Astrocyte of the cerebellum (primary cell): Measurements from ENCODE around the gene CCM2.
"Not testable (repeated sequence)": the region's sequence is repeated elsewhere in the genome, so short reads cannot be mapped to it uniquely, and the experiment has no call there.

ENCODE experiments used
- DNase-seq: peaks from one replicate; pipeline ENCODE4 v3.0.0-alpha.2; 2011; ENCODE audit warnings: low read depth
- H3K4me3 ChIP-seq: 2 replicates; pipeline ENCODE4 v1.5.1; 2011; ENCODE audit warnings: mild to moderate bottlenecking, low read depth, low read length, moderate library complexity
- in situ Hi-C: cut with HindIII; loops from 2 replicates; pipeline ENCODE4 v1.10.0; 2017; ENCODE audit warnings: low sequenced_read_pairs
- TF ChIP-seq, protein P1 (sequence below): IDR thresholded peaks from 2 replicates; pipeline ENCODE4 v1.5.1; 2012; ENCODE audit warnings: low read length, low read depth, moderate library complexity, mild to moderate bottlenecking; ENCODE audit errors: missing control alignments

Gene CCM2

DNA sequence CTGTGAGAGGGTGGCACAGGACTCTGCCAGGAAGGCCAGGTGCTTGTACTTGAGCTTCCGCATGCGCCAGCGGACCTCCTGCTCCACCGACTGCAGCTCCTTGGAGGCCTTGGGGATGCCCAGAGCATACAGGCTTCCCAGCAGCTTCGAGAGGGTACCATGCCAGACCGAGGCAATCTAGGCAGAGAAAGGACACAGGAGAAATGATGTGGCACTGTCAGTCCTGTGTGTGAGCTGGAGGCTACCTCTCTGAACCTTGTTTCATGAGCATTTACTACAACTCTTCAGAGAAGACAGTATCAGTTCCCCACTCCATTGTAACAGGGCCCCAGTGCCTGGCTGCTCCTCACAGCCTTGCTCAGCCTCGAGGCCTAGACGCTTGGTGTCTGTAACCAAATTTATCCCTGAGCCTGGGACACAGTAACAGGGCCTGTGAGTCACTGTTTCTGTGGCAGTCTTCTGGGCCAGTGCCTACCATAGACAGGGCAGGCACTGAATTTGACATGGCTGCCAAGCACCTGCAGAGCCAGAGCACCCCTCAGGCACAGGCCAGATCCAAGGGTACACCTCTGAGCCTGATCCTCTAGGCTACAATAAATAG is 105.7 kb downstream of the CCM2 start:
- TF ChIP-seq, protein P1, sequence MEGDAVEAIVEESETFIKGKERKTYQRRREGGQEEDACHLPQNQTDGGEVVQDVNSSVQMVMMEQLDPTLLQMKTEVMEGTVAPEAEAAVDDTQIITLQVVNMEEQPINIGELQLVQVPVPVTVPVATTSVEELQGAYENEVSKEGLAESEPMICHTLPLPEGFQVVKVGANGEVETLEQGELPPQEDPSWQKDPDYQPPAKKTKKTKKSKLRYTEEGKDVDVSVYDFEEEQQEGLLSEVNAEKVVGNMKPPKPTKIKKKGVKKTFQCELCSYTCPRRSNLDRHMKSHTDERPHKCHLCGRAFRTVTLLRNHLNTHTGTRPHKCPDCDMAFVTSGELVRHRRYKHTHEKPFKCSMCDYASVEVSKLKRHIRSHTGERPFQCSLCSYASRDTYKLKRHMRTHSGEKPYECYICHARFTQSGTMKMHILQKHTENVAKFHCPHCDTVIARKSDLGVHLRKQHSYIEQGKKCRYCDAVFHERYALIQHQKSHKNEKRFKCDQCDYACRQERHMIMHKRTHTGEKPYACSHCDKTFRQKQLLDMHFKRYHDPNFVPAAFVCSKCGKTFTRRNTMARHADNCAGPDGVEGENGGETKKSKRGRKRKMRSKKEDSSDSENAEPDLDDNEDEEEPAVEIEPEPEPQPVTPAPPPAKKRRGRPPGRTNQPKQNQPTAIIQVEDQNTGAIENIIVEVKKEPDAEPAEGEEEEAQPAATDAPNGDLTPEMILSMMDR, result no peak
- no peak for DNase-seq

DNA sequence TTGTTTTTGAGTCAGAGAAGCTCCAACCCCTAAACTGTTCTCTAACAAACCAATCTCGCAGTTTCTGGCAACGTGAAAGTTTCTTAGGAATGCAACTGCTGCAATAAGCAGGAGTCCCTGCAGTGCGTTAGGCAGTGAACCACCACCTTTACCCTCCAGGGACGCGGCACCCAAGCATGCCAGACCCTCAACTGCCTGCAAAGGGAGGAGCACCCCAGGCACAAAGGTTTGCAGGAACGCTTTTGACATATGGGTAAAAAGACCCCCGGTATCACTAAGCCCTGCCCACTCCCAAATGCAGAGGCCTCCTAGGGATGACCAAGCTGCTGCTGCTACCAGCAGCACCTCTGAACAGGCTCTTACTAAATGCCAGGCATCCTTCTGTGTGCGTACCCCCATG is 106.8 kb downstream of the CCM2 start:
- TF ChIP-seq, protein P1, result no peak
- H3K4me3 ChIP-seq, result no peak overlapping the region
- no peak for DNase-seq
- in situ Hi-C loops, result no loop called here

More for the DNA sequence above, 105.7 kb downstream of the CCM2 start:
- no peak overlapping the region for H3K4me3 ChIP-seq
- in situ Hi-C loops, result no loop called here

DNA sequence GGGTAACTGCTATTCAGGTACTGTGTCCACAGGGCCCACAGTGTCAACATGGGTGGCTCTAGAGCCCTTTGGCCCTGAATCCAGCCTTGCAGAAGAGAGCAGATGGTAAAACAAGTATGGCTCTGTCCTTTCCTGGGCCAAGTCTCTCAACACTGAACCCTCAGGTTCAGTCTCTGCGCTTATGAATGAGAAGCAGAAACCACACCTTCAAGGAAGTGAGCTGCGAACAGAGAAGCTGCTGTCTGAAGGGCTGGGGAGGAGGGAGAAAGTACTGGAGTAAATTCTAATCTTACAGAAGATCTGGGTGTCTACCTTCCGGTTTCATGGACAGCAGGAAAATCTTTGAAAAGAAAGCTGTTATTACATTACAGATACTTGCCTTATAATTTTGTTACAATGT is 107.4 kb downstream of the CCM2 start:
- H3K4me3 ChIP-seq, result no peak overlapping the region
- TF ChIP-seq, protein P1, result no peak
- no peak for DNase-seq
- in situ Hi-C loops, result no loop called here

DNA sequence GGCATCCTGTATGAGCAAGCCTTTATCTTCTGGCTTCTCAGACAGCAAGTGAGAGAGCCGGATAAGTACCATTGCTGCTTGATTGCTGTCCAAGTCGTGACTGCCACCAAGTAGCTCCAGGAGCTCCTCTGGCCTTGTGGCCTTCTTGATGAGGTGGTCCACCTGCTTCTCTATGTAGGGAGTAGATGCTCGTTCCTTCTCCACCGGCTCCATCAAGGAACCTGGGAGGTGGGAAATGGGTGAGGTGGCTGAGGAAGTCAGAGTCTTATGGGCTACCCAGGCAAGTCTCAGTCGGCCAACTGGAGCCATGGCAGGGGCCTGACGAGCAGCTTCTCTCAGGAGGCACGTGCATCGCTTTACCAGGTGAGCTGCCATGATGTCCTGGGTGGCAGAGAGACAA is 108.9 kb downstream of the CCM2 start:
- in situ Hi-C loops, result no loop called here
- no peak for DNase-seq
- no peak overlapping the region for H3K4me3 ChIP-seq
- TF ChIP-seq, protein P1, result no peak

DNA sequence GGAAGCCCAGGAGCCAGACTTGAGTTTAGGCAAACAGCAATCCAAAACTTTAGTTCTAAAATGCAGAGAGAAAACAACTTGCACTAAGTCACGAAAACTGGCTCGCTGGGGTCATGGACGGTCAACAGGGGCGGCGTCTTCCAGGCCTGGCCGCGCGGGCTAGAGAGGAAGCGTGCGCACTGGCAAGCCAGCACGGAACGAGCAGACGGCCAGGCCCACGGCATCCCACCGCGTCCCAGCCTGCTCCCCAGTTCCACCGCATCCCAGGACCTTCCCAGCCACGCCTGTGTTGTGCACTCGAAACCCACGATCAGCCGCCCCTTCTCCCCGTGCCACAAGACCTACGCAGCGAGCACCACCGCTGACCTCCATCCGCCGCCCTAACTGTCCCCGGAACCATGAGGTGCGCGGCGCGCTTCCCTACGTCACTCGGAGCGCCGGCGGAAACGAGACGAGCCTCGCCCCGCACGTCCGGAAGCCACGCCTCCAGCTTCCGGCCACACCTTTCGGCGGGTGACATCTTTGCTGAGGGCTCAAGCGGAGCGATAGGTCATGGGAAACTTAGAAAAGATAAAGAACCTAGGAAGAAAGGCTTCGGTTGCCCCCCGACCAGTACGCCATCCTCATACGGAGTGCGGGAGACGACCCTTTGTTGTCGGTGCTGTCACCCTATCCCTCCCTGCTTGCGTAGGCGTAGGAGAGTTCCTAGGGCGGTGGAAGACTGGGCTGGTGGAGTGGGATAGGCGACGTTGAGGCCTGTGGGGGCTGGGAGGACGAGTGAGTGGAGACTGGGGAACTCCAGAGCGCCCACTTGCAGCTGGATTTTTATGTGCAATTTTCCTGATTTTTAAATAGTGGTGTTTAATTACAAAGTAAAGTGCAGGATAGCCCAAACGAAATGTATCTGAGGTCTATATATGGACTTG is 111.6 kb downstream of the CCM2 start, which contains the start of gene TBRG4:
Gene TBRG4, minus strand, starts transcription at position 400 of the 926 bp plus-strand sequence. CDS start 2,460 bp downstream, outside the sequence.
- DNase-seq, result peak; percentile 76

DNA sequence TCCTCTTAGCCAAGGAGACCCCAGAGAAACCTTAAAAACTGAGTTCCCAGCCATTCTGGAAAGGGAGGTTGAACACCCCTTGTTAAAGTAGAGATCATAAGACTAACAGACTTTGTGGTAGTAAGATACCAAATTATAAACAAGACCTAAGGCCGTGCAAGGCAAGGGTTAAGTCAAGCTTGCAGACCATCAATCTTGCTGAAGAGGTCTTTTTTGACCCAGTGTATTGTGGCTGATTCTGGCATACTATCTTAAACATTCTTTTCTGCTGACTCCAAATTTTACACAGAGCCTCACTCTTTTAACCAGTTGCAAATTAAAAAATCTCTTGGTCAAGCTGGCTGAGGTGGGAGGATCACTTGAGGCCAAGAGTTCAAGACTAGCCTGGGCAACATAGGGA is 112.6 kb downstream of the CCM2 start:
- peak overlapping the region; percentile 90 for H3K4me3 ChIP-seq
- TF ChIP-seq, protein P1, result no peak
- DNase-seq, result no peak
- in situ Hi-C loops, result no loop called here

More for the DNA sequence above, 111.6 kb downstream of the CCM2 start, which contains the start of gene TBRG4:
- in situ Hi-C loops, result no loop called here
- H3K4me3 ChIP-seq, result peak within 1 kb of the TSS; percentile 90
- TF ChIP-seq, protein P1, result peak; percentile 51

DNA sequence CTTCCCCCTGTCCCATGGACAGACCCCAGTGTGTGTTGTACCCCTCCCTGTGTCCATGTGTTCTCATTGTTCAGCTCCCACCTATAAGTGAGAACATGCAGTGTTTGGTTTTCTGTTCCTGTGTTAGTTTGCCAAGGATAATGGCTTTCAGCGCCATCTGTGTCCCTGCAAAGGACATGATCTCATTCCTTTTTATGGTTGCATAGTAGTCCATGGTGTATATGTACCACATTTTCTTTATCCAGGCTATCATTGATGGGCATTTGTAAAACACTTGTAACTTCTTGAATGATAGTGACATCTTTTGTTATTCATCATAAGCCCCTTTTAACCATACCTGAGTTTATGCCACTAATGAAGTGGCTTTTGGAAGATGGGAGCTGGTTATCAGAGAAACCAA is 114.3 kb downstream of the CCM2 start:
- H3K4me3 ChIP-seq, in situ Hi-C loops, DNase-seq: not testable (repeated sequence)
